Endodermal cell (in vitro differentiated cells): ENCODE data around the gene ZBED1. TPM values are rescaled to one million over a fixed set of nuclear protein-coding genes. Genes with fewer than 3 reads are reported as not detected.

Experiments
- DNase-seq: peaks from one replicate; pipeline ENCODE4 v3.0.0-alpha.2; 2017
- H3K27ac ChIP-seq: 2 replicates; pipeline ENCODE4 v1.5.1; 2013; ENCODE audit warnings: mild to moderate bottlenecking, low read depth, low read length, moderate library complexity
- H3K27me3 ChIP-seq: 2 replicates; pipeline ENCODE4 v1.6.1; 2013; ENCODE audit warnings: mild to moderate bottlenecking, low read length, moderate library complexity; ENCODE audit not compliant: insufficient read depth, control insufficient read depth, poor library complexity, severe bottlenecking
- H3K36me3 ChIP-seq: 2 replicates; pipeline ENCODE4 v1.7.0; 2013; ENCODE audit warnings: mild to moderate bottlenecking, low read length, moderate library complexity; ENCODE audit not compliant: control insufficient read depth, insufficient read depth
- H3K4me1 ChIP-seq: one replicate; pipeline ENCODE4 v1.7.0; 2013; ENCODE audit warnings: low read length; ENCODE audit not compliant: control insufficient read depth, insufficient read depth
- H3K4me3 ChIP-seq: 2 replicates; pipeline ENCODE4 v1.5.1; 2013; ENCODE audit warnings: mild to moderate bottlenecking, low read length, moderate library complexity
- H3K9ac ChIP-seq: 2 replicates; pipeline ENCODE4 v1.6.1; 2013; ENCODE audit warnings: mild to moderate bottlenecking, low read length, moderate library complexity; ENCODE audit not compliant: poor library complexity, severe bottlenecking; ENCODE audit errors: extremely low read depth
- H3K9me3 ChIP-seq: 2 replicates; pipeline ENCODE4 v1.6.1; 2013; ENCODE audit warnings: mild to moderate bottlenecking, low read length, moderate library complexity; ENCODE audit not compliant: control insufficient read depth
- H3K27ac Mint-ChIP-seq: 2 replicates; pipeline ENCODE4 v1.8.0; 2020; ENCODE audit warnings: mixed read lengths
- H3K27me3 Mint-ChIP-seq: 2 replicates; pipeline ENCODE4 v1.8.0; 2021; ENCODE audit warnings: mild to moderate bottlenecking, mixed read lengths; ENCODE audit not compliant: insufficient read depth
- H3K36me3 Mint-ChIP-seq: 2 replicates; pipeline ENCODE4 v1.8.0; 2020; ENCODE audit warnings: low read depth, mixed read lengths
- H3K4me1 Mint-ChIP-seq: 2 replicates; pipeline ENCODE4 v1.8.0; 2020; ENCODE audit warnings: mixed read lengths
- H3K4me3 Mint-ChIP-seq: 2 replicates; pipeline ENCODE4 v1.8.0; 2020; ENCODE audit warnings: mild to moderate bottlenecking, moderate library complexity, mixed read lengths
- H3K9me3 Mint-ChIP-seq: 2 replicates; pipeline ENCODE4 v1.8.0; 2020; ENCODE audit warnings: mild to moderate bottlenecking, mixed read lengths
- CTCF ChIP-seq: fragments of 200-600 bp; sonication (generic); conservative IDR thresholded peaks from 2 replicates; pipeline ENCODE4 v1.5.0; 2021; ENCODE audit warnings: antibody characterized with exemption, mild to moderate bottlenecking
- WGBS, 2 experiments: methylation state at CpG; one replicate each; pipeline versions ENCODE4 v1.1.5 to v1.1.7; 2013; ENCODE audit warnings: missing lambda C conversion rate in 2 of 2, mixed read lengths in 1 of 2; ENCODE audit not compliant: insufficient coverage in 1 of 2, insufficient read length in 1 of 2; 5-methylcytosine and 5-hydroxymethylcytosine counted together
- total RNA-seq, 2 donors: library from RNA; stranded (reverse); fragmentation: NEBNext Ultra II Directional in 1 of 2; extraction: Animal tissue kit (Norgen Biotek cat#: 25700) in 1 of 2; gene quantifications; 2 replicates in 1 of 2; 3 replicates in 1 of 2; pipeline ENCODE4 v1.2.1, GENCODE V29; 2021

Gene ZBED1
- total RNA-seq, 2 donors from 2014 or later, result 55.8 to 71.9 TPM

GRCh38 chrX:2468261-2469195 lies 32.2 kb downstream of the ZBED1 start:
- Mint-ChIP-seq H3K9me3 (peaks cover 60% of the 10 kb centered on the region), H3K36me3 (peaks cover 54% of the 10 kb centered on the region), H3K27ac (no peak overlapping the region), H3K4me3 (no peak overlapping the region), H3K27me3 (no peaks in the 10 kb centered on the region), H3K4me1 (peaks cover 2% of the 10 kb centered on the region)
- no peak overlapping the region for H3K27ac ChIP-seq
- no peak overlapping the region for H3K9ac ChIP-seq
- TF ChIP-seq CTCF, result no peak
- H3K4me1 ChIP-seq, result no peaks in the 10 kb centered on the region
- H3K27me3 ChIP-seq, result no peaks in the 10 kb centered on the region
- H3K36me3 ChIP-seq, result no peaks in the 10 kb centered on the region
- DNase-seq, result no peak
- WGBS, 2 experiments, result 92 to 93% methylated on average over 24 to 32 of the region's 32 CpGs
- no peak overlapping the region for H3K4me3 ChIP-seq
- H3K9me3 ChIP-seq, result peaks cover 50% of the 10 kb centered on the region

DNA sequence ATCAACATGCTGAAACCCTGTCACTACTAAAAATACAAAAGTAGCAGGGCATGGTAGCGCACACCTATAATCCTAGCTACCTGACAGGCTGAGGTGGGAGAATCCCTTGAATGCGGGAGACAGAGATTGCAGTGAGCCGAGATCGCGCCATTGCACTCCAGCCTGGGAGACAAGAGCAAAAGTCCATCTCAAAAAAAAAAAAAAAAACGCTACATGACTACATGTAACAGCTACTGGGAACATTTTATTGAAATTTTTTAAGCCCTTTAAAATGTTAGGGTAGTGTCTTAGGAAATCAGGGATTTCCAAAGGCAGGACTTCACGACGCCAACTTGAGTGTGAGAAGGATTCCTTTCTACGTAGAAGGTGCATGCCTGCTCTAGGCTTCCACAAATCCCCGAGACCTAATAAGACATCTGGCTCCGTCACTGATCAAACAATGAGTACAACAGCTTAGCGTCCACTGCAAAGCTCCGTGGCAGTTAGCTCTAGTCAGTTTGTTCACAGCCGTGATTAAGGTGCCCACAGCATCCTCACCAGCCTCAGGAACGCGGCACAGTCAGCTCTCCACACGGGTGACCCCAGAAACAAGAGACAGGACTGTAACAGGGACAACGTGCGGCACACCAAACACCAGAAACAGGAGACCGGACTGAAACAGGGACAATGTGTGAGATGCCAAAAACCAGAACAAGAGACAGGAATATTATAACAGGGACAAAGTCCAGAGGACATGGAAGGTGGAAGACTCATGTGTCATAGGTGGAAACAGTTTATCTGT lies 33.7 kb downstream of the ZBED1 start:
- no peaks in the 10 kb centered on the region for H3K27me3 Mint-ChIP-seq
- no peak for TF ChIP-seq CTCF
- H3K9ac ChIP-seq, result no peak overlapping the region
- H3K36me3 Mint-ChIP-seq, result peaks cover 62% of the 10 kb centered on the region
- peaks cover 10% of the 10 kb centered on the region for H3K4me1 Mint-ChIP-seq
- DNase-seq, result no peak
- H3K4me1 ChIP-seq, result no peaks in the 10 kb centered on the region
- H3K9me3 Mint-ChIP-seq, result peaks cover 68% of the 10 kb centered on the region
- no peak overlapping the region for H3K27ac ChIP-seq
- WGBS, 2 experiments, result 95 to 96% methylated on average over 15 to 20 of the region's 20 CpGs
- H3K27me3 ChIP-seq, result no peaks in the 10 kb centered on the region
- peak overlapping the region; percentile 49 for H3K27ac Mint-ChIP-seq
- H3K4me3 ChIP-seq, result no peak overlapping the region
- no peak overlapping the region for H3K4me3 Mint-ChIP-seq
- no peaks in the 10 kb centered on the region for H3K36me3 ChIP-seq
- H3K9me3 ChIP-seq, result peaks cover 59% of the 10 kb centered on the region

- Mint-ChIP-seq H3K27me3 (no peaks in the 10 kb centered on the region), H3K9me3 (peaks cover 65% of the 10 kb centered on the region), H3K27ac (no peak overlapping the region), H3K4me1 (peaks cover 10% of the 10 kb centered on the region), H3K4me3 (no peak overlapping the region), H3K36me3 (peaks cover 59% of the 10 kb centered on the region)
- Histone ChIP-seq H3K4me1 (no peaks in the 10 kb centered on the region), H3K9me3 (peaks cover 37% of the 10 kb centered on the region), H3K27ac (no peak overlapping the region), H3K9ac (no peak overlapping the region), H3K27me3 (no peaks in the 10 kb centered on the region), H3K36me3 (no peaks in the 10 kb centered on the region), H3K4me3 (no peak overlapping the region)
- 94 to 96% methylated on average over 15 of the region's 15 CpGs for WGBS, 2 experiments
- DNase-seq, result peak; percentile 63
- TF ChIP-seq CTCF, result no peak
Measured at GRCh38 chrX:2464677-2465166, 36.1 kb downstream of the ZBED1 start.
